HG03521 (cell line): Measurements from ENCODE around the gene TH.

ENCODE experiments used
- ATAC-seq: cut with Tn5 transposase; IDR thresholded peaks from one replicate; pipeline ENCODE4 v1.9.1; 2021; ENCODE audit warnings: mild to moderate bottlenecking, moderate library complexity; ENCODE audit not compliant: unreplicated experiment

The TH gene

DNA sequence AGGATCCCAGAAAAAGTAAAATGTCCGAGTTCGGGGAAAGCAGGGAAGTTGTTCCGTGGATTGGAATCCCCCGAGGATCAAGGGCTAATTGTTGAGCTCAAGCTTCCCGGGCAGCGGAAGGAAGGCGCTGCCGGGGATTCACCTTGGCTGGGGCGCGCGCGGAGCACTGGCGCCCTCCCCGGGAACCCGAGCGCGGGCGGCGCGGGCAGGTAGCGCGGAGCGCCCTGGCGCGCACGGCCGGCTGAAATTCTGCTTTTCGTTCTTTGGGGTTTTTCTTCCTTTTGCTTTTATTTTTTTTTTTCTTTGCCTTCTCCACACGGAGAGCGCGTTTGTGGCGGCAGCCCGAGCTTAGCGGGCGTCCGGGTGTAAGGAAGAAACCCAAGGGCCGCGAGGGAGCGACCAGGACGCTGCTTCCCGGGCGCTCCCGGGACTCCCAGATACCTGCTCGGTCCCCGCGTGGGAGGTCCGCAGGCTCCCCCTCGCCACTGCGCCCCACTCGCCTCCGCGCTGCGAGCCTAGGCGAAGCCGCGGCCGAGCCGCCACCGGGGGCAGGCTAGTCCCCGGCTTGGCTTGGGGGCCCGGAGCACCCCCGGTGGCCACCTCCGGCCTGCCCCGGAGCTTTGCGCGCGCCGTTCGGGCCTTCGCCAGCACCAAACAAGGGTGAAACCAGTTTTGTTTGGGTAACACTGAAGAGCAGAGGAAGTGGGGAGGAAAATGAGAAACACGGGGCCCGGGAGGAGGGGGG, 27.6 kb downstream of the TH start:
- ATAC-seq = no peak

DNA sequence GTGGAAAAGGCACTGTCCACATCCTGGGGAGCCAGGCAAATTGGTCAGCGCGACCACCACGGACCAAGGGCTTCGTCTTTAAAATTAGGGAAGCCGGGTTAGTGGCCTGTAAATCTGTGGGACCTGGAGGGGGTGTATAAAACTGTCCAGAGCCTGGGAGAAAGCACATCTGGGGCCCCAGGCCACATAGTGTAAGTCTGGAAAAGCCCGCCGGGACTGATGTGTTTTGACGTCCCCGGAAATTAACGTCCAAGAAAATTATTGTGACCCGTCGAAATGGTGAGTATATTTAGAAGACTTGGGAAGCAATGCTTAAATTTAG, 28.2 kb downstream of the TH start:
- ATAC-seq = no peak

DNA sequence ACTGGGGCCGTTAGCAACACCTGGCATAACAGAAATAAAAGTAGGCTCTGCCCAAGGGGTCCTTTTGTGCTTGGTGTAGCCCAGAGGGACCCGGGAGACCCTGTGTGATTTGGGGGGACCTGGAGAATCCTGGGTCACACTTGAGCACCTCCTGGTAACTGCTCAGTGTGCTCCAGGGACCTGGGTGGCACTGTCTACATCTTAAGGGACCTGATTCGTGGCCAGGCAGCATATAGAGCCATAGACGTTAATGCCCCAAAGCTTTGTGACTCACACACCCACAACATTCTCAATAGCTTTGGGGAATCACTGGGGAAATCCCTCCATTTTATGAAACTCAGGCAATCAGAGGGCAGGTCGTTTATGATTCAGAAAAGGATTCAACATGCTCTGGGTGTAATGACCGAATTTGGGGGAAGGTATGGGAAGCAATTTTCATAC, 28.8 kb downstream of the TH start:
- no peak for ATAC-seq

DNA sequence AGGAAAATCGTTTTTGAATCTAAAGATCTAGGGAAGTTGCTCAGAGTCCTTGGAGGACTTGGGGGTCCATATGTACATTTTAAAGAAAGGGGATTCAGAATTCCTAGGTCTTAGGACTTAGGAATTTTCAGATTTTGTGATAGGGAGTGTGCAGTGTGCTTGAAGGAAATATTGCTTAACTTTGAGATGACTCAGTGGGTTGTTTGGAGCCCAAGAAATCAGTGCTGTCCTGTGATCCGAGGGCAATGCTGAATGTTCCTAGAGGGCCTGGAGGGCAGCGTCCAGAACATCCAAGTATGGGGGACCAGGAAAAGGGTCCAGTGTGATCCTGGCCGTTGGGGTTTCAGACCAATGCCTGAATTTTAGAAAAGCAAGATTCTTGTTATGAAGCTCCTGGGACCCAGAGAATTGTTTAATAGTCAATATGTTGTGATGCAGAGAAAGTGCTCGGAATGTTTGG, 29.3 kb downstream of the TH start:
- no peak for ATAC-seq

DNA sequence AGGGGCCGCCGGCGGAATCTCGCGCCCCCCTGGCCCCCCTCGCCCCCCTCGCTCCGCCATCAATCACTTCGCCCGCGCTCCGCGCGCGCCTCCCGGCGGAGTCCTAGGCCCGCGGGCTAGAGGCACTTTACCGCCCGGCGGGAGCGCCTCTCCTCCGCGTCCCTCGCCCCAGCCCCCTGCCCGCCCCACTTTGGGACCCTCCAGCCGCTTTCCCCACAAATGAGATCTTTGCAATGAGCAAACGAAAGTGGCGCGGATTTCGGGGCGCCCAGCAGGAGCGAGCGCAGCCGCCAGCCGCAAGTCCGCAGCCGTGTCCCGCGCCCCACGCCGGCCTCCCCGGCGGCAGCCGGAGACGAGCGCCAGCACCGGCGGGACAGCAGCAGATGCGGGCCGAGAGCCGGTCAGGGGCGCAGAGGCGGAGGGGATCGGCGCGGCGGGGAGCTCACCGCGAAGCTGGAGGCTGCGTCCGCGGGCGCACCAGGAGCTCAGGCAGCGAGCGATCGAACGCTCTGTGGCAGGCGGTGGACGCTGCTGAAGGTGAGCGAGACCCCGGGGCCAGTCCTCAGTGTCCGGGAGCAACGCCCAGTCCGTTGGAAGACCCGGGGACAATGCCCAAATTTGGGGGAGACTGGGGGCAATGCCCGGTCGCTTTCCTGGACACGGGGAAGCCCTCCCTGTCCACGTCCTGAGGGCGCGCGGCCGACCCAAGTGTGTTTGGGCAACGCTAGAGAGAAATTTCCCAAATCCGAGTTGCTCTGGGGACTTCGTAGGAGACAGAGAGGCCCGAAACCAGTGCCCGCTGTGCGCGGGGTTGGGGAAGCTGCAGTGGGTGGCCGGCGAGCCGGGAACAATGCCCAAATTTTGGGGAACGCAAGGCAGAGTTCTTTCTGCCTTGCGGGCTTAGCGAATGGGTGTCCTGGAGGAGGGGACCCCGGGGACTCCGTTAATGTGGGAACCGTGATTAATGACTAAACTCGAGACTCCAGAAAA, 30.9 kb downstream of the TH start:
- no peak for ATAC-seq

DNA sequence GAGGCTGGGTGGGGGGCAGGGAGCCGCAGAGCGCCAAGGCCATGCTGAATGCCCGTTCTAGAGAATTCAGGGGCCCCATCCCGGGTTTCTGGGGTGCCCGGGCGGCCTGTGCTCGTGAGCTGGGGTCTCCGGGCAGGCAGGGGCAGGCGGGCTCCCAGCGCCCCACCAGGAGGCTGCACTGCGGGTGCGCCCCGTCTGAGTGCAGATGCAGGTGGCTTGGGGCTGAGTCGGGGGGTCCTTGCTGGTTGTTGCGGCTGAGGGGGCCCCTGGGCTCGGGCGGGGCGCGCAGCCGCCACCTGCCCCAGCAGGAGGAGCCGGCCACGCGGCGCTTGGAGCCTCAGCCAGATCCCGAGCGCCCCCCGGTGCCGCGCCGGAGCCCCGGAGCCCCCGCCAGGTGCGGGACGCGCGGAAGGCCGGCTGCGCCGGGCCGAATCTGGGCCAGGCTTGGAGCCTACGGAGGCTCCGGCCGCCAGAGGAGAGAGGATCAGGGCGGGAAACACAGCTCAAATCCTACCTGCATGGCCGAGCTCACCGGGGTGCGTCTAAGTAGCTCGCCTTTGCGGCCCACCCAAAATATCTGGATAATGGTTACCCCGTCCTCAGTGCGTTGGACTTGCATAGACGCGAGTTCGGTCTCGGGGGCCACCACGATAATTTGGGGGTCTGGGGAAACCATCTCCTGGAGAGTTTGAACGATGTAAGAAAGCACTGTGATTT, 31.8 kb downstream of the TH start:
- no peak for ATAC-seq

DNA sequence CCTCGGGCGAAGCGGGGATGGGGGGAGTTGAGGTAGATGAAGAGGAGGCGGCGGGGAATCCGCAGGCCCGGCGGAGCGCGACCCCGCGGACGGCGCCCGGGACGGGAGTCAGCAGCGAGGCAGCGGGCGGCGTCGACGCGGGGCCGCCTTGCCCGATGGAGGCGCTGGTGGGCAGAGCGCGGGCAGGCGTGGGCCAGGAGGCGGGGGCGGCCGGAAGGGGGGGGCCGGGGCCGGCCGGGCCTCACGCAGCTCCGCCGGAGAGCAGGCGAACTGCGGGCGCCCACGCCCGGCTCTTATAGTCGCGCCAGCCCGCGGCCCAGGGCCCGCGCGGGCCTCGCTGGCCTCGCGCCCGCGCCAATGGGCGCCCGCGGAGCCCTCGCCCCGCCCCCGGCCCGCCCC, 32.5 kb downstream of the TH start, which contains the start of gene IGF2:
Gene IGF2 (minus strand): TSS at position 267 of the 399 bp plus-strand sequence. CDS start 3,866 bp downstream, outside the sequence.
- no peak for ATAC-seq

DNA sequence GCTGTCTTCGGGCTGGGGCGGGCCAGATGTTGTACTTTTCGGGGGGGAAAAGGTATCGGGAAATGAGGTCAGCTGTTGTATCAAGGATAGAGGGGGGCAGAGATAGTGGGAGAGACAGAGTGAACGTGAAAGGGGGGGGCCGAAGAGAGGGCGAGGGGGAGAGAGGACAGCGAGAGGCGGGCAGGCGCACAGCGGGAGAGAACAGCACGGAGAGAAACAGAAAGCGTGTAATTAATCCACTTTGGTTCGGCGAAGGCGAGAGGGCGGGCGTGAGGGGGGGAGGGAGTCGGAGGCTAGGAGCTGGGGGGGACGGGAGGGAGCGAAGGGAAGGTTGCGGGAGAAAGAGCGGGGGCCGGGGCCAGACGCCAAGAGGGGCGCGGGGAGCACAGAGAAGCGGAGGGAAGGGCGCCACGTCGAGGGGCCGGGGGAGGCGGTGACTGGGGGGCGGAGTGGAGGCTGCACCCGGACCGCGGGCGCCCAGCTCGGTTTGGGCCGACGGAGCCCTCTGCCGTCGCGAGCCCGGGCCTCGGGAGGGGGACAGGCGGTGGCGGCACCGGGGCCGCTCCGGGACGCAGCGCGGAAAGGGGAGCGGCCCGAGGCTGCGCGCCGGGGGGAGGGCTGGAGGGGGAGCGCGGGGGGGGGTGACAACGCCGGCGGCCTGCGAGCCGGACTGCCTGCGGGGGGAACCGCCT, 33.0 kb downstream of the TH start:
- no peak for ATAC-seq

DNA sequence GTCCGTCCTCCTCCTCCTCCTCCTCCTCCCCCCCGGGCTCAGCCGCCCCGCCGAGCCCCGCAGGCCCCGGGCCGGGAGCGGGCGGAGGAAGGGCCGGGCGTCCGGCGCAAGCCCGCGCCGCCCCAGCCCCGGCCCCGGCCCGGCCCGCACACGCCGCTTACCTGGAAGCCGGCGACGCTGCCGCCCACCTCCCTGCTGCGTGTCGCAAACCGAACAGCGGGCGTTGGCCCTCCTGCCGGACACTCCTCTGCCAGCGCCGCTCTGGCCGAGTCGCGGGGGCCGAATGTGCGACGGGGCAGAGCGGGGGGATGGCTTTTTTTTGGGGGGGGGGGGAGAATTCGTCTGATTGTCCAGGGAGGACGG, 33.6 kb downstream of the TH start:
- no peak for ATAC-seq

DNA sequence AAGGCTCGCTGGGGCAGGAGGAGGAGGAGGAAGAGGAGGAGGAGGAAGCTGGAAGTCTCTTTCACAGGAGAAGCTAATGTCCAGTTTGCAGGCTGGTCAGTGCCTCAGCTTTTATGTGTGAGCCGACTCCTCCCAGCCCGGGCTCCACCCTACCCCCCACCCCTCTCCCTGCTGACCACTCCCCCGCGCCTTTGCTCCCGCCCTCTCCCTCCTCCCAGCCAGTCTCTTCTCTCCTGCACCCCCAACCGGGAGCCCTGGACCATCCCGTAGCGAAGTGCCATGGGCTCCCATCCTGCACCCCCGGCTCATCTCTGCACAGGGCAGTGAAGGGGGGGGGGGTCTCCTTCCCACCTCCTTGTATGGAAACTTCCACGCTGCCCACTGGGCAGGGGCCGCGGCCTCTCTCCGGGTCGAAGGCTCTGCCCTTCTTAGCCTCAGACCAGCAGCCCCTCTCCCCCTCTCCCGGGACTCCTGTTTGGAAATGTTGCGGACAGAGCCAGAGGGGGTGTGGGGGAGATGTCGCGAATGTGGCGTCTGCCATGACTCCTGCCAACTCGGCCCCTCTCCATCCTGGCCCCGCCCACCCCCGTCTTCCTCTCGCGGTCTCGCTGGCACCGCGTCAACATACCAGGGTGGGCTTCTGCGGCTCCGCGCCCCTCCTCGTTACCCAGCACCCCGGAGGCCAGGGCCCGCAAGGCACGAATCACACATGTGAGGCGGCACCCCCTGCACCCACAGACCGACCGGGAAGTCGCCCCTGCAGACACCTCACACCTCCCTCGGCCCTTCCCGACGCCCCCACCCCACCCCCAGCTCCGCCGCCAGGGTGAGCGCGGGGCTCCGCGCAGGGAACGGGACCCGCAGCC, 34.2 kb downstream of the TH start:
- no peak for ATAC-seq

DNA sequence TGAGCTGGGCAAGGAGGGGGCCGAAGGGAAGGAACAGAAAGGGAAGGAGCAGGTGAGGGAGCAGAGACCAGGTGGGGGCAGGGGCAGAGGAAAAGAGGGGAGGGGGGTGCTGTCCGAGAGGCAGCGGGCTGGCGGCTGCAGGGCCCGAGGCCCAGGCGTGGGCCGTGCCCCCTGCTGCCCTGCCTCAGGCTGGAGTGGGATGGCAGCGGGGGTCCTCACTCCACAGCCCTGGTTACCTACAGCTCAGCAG, 34.7 kb downstream of the TH start:
- no peak for ATAC-seq

DNA sequence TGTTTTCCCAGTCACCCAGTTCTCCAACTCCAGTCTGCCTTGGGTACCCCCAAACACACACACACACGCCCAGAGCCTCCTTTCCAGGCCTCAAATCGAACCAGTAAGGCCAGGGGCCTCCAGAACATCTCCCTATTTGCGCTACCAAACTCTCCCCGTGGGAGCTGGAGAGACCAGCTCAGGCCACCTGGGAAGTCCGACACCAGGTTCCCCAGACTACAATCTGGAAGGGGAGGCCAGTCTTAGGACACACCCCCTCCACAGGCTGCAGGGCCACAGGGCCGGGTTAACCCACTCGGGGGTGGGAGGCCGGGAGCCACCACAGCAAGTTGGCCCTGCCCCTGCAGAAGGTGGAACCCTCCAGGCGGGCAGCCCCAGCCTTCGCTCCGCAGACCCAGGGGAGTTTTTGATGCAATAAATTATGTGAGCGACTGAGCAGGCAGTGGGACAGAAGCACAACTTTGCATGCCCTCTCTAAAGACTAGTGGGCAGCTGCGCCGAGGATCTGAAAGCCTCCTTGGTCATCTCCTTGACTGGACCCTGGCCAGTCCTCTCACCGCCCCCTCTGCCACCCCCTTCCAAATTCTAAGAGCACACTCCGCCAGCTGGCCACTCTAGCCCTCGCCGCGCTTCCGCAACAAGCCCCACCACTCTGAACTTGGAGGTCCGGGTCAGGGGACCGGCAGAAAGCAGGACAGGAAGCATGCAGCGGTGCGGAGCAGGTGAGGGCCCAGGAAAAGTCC, 35.2 kb downstream of the TH start:
- no peak for ATAC-seq

DNA sequence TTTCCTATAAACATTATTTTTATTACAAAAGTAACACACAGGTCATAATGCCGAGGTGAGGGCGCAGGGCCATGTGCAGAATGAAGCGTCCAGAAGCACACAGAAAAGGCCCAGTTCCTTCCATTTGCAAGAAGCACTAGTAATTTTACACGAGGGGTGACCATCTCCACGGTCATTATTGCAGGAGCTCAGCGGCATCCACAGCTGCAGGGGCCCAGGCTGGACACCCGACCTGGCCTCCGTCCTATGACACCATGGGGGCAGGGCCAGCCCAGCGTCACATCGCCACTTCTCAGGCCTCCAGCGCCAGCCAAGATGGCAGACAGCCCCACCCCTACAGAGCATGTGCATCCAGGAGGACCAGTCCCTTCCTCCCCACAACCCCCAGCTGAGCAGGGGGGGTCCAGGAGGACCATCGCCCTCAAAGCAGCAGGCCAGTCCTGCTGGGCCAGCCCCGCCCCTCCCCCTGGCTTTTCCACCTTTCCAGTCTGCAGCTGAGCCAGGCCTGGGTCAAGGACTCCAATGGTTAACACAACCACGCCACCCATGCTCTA, 35.9 kb downstream of the TH start:
- ATAC-seq = no peak

DNA sequence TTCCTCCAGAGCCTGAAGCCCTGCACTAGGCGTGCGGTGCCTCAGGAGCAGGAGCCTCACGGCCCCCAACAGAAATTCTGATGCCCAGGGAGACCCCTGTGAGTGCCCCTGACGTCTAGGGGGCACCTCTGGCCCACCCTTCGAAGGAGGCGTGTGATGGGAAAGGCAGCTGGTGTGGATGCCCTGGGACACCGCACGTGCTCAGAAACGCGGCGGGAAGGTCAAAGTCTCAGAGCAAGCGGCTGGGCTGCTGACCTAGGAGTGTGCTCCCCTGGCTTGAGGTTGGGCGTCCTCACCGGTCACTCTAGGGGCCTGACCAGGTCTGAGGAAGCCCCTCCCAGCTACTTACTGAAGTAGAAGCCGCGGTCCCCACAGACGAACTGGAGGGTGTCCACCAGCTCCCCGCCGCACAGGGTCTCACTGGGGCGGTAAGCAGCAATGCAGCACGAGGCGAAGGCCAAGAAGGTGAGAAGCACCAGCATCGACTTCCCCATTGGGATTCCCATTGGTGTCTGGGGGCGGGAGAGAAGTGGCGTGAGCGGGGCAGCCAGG, 36.5 kb downstream of the TH start:
- no peak for ATAC-seq

DNA sequence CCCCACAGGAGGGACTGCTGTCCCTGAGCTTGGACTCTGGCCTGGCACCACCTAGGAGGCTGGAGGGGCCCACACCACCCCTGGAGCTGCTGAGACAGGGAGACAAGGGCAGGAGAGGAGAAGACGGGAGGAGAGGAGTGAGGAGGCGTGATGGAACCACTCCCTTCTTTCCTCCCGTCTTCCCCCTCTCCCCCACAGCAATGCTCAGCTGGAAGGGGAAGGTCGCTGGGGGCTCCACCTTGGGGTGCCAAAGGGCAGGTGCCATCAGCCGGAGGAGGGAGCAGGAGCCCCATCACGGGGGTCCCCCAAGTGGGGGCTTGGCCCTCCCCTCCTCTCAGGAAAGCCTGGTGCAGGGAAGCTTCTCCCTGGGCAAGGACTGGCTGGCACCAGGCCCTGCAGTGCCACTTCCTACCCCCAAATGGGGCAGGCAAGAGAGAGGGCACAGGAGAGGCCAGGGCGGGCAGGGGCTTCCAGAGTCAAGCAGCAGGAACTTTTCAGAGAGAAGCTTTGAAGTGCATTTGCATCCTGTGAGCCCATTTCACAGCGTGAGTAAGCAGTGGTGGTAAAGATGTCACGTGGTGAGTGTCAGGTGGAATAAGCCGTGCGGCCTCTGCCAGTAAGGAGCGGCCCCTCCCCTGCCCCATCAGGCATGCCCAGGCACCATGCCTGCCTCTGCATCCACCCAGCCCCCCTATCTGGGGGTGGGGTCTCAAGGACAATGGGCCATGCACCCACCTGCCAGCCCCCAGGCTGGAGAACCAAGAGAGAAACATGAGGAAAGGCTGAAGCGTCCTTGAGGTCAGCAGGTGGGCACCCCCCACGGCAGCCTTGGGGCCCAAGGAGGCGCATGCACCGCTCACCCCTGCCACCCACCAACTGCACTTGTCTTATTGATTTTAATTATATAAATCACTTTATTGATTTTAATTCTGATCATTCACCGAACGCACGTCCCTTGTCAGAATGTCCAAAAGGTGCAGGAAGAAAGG, 37.3 kb downstream of the TH start:
- ATAC-seq = no peak

DNA sequence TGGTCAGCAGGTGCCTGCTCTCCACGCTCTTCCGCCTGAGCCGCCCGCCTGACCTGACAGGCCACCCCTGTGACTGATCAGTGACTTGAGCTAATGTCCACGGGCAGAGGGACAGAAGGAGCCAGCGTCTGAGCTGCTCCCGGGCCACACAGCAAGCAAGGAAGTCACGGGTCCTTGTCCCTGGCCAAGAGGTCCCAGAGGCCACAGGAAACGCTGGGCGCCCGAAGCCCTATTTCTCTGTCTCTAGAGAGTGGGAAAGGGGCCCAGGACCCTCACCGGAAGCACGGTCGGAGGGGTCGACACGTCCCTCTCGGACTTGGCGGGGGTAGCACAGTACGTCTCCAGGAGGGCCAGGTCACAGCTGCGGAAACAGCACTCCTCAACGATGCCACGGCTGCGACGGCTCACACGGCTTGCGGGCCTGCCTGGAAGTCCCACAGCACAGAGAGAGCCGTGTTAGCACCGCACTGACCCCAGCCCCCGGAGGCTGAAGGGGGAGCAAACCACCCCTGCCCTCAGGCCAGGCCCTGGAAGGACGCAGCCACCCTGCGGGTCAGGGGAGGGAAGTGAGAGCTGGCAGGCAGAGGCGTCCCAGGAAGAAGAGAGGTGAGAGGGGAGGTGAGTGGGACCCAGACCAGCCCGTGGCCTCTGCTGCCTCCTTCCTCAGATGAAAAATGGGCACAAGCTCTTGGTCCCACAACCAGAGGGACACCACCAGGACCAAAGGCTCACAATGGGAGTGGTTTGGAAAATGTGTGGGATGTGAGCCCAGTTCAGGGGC, 38.2 kb downstream of the TH start:
- ATAC-seq = no peak

DNA sequence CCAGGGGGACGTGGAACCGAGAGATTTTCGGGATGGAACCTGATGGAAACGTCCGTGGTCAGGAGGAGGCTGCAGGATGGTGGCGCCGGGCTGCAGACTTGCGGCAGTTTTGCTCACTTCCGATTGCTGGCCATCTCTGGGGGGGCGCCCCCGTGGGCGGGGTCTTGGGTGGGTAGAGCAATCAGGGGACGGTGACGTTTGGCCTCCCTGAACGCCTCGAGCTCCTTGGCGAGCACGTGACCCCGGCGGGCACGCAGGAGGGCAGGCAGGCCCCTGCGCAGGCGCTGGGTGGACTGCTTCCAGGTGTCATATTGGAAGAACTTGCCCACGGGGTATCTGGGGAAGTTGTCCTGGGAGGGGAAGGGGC, 38.8 kb downstream of the TH start:
- ATAC-seq = no peak
